LNCAP (cell line): Measurements from ENCODE around the gene ARHGEF16.

Experiments used
- CTCF ChIP-seq: fragments of 450-650 bp; IDR thresholded peaks from 2 replicates; pipeline ENCODE4 v1.5.1; 2017; ENCODE audit warnings: mild to moderate bottlenecking

Gene ARHGEF16

GRCh38 chr1:3520419-3521378 lies 66.2 kb downstream of the ARHGEF16 start:
- no peak for TF ChIP-seq CTCF

- no peak for TF ChIP-seq CTCF
These were observed 67.0 kb downstream of the ARHGEF16 start for GRCh38 chr1:3521426-3521825.

GRCh38 chr1:3522112-3522511 lies 67.6 kb downstream of the ARHGEF16 start:
- TF ChIP-seq CTCF: no peak

GRCh38 chr1:3522564-3523265 lies 68.2 kb downstream of the ARHGEF16 start:
- TF ChIP-seq CTCF: no peak

GRCh38 chr1:3523980-3524379 lies 69.5 kb downstream of the ARHGEF16 start:
- TF ChIP-seq CTCF: no peak

GRCh38 chr1:3524556-3525203 lies 70.2 kb downstream of the ARHGEF16 start:
- TF ChIP-seq CTCF: no peak
